GM12873 (cell line): ENCODE results near the gene PDZD2.

Source experiments
- CTCF ChIP-seq: IDR thresholded peaks from 2 replicates; pipeline ENCODE4 v1.5.1; 2012; ENCODE audit warnings: low read depth, mild to moderate bottlenecking, moderate library complexity, low read length, control low read depth; ENCODE audit not compliant: insufficient read depth; ENCODE audit errors: missing control alignments

PDZD2 gene

GRCh38 chr5:31863991-31864411, 225.1 kb downstream of the PDZD2 start:
- TF ChIP-seq CTCF: no peak

GRCh38 chr5:31866166-31866565, 227.2 kb downstream of the PDZD2 start:
- TF ChIP-seq CTCF: no peak

- TF ChIP-seq CTCF: no peak
Observed at GRCh38 chr5:31867219-31867618, 228.3 kb downstream of the PDZD2 start.

GRCh38 chr5:31880449-31880848, 241.5 kb downstream of the PDZD2 start:
- TF ChIP-seq CTCF: no peak

GRCh38 chr5:31884896-31885295, 246.0 kb downstream of the PDZD2 start:
- TF ChIP-seq CTCF: no peak

- no peak for TF ChIP-seq CTCF
Observed at GRCh38 chr5:31886206-31886605, 247.3 kb downstream of the PDZD2 start.

GRCh38 chr5:31887556-31887955, 248.6 kb downstream of the PDZD2 start:
- TF ChIP-seq CTCF: no peak
